ENCODE measurements around the gene MKNK1.

- TF ChIP-seq CTCF (IDR thresholded peaks at IDR 0.05; ENCODE audit: insufficient read depth, low read length) (no peak), POLR2AphosphoS5 (IDR thresholded peaks at IDR 0.05; ENCODE audit: low read depth) (no peak)
Observed at GRCh38 chr1:46557403-46557802, 46.7 kb downstream of the MKNK1 start.

Data from HL-60 (cell line).